ENCODE results near the gene WDFY4.

- TF ChIP-seq EZH2 (IDR thresholded peaks at IDR 0.05; ENCODE audit: low read length, missing control alignments): no peak
- no peak for TF ChIP-seq CTCF (conservative IDR thresholded peaks at IDR 0.05 in 1 of 2, IDR thresholded peaks at IDR 0.05 in 1 of 2; ENCODE audit: low read depth in 1 of 2, low read length in 2 of 2)
Measured at GRCh38 chr10:48856855-48857254, 172.2 kb downstream of the WDFY4 start.
